Hepatocyte (in vitro differentiated cells): ENCODE results near the gene COQ8B. TPM values are rescaled to one million over a fixed set of nuclear protein-coding genes. Genes with fewer than 3 reads are reported as not detected.
A peak's percentile ranks its signal among the peaks of the same experiment; 100 is the strongest.

Source experiments
- DNase-seq: peaks from one replicate; pipeline ENCODE4 v3.0.0-alpha.2; 2016; ENCODE audit warnings: low spot score
- H2AFZ ChIP-seq: fragments of 200-600 bp; sonication (generic); 2 replicates; pipeline ENCODE4 v1.6.0; 2016; ENCODE audit warnings: antibody characterized with exemption, mild to moderate bottlenecking
- H3K27ac ChIP-seq: fragments of 200-600 bp; sonication (generic); 2 replicates; pipeline ENCODE4 v1.5.1; 2016; ENCODE audit warnings: mild to moderate bottlenecking
- H3K27me3 ChIP-seq: fragments of 200-600 bp; sonication (generic); 2 replicates; pipeline ENCODE4 v1.6.1; 2016
- H3K36me3 ChIP-seq: fragments of 200-600 bp; sonication (generic); replicated peaks from 2 replicates; pipeline ENCODE4 v1.5.1; 2016; ENCODE audit warnings: low read depth; ENCODE audit not compliant: insufficient read depth
- H3K4me1 ChIP-seq: fragments of 200-600 bp; sonication (generic); 2 replicates; pipeline ENCODE4 v1.5.1; 2016; ENCODE audit warnings: mild to moderate bottlenecking, moderate library complexity; ENCODE audit not compliant: insufficient read depth
- H3K4me2 ChIP-seq: fragments of 200-600 bp; sonication (generic); 2 replicates; pipeline ENCODE4 v1.6.0; 2016
- H3K4me3 ChIP-seq: fragments of 200-600 bp; sonication (generic); 2 replicates; pipeline ENCODE4 v1.5.1; 2016; ENCODE audit warnings: mild to moderate bottlenecking
- H3K79me2 ChIP-seq: fragments of 200-600 bp; sonication (generic); 2 replicates; pipeline ENCODE4 v1.6.0; 2017; ENCODE audit warnings: mild to moderate bottlenecking
- H3K9me2 ChIP-seq: fragments of 200-600 bp; sonication (generic); replicated peaks from 2 replicates; pipeline ENCODE4 v1.6.0; 2017; ENCODE audit warnings: mild to moderate bottlenecking; ENCODE audit not compliant: insufficient read depth
- H3K9me3 ChIP-seq: fragments of 200-600 bp; sonication (generic); 2 replicates; pipeline ENCODE4 v1.5.1; 2016; ENCODE audit warnings: low read depth, mild to moderate bottlenecking
- H4K20me1 ChIP-seq: fragments of 200-600 bp; sonication (generic); 2 replicates; pipeline ENCODE4 v1.6.0; 2016; ENCODE audit warnings: mild to moderate bottlenecking; ENCODE audit not compliant: insufficient read depth, poor library complexity, severe bottlenecking
- EZH2 ChIP-seq: fragments of 200-600 bp; sonication (generic); IDR thresholded peaks from 2 replicates; pipeline ENCODE4 v1.6.1; 2016; ENCODE audit warnings: antibody characterized with exemption, mild to moderate bottlenecking, borderline replicate concordance
- EZH2phosphoT487 ChIP-seq: fragments of 200-600 bp; sonication (generic); IDR thresholded peaks from one replicate; pipeline ENCODE4 v1.6.1; 2018; ENCODE audit warnings: antibody characterized with exemption, mild to moderate bottlenecking, low read depth, moderate library complexity; ENCODE audit not compliant: unreplicated experiment, severe bottlenecking
- WGBS: methylation state at CpG from one replicate; pipeline ENCODE4 v1.1.6; 2016; ENCODE audit warnings: low lambda C conversion rate; ENCODE audit errors: missing lambda C conversion rate; 5-methylcytosine and 5-hydroxymethylcytosine counted together
- polyA plus RNA-seq: library from polyadenylated mRNA; unstranded; fragments of >200 nt; fragmentation: Nextera tagmentation; extraction: Ambion mirVana; gene quantifications from 2 replicates; pipeline ENCODE4 v1.2.1, GENCODE V29; 2016
- total RNA-seq: library from RNA; depleted of rRNA; stranded (reverse); fragments of >200 nt; gene quantifications from 2 replicates; pipeline ENCODE4 v1.2.3, GENCODE V29; 2014
- TF ChIP-seq, protein P1 (sequence below): fragments of 200-600 bp; sonication (generic); IDR thresholded peaks from 2 replicates; pipeline ENCODE4 v1.5.1; 2016; ENCODE audit warnings: antibody characterized with exemption, mild to moderate bottlenecking; ENCODE audit not compliant: poor library complexity

COQ8B gene
- total and polyA plus RNA-seq, 2 experiments from 2014 or later, result 40.2 to 49.2 TPM

DNA sequence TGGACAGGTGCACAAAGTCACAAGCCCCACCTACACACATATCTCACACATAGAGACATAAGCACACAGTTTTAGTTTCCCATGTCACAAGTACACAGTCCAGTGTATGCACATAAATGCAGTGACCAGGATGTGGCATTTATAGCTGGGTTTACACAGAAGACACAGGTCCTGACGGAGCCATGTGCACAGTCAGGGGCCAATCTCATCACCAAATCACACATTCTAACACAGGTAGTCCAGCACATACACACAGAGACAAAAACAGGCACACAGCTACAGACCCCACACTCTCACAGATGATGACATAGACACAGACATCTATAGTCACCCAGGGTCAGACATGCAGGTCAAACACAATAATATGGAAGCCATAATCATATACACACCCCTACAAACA, 28.4 kb downstream of the COQ8B start:
- H3K36me3 ChIP-seq, result no peaks in the 10 kb centered on the region
- no peak overlapping the region for H3K27ac ChIP-seq
- 89% methylated on average over 1 of the region's 1 CpG for WGBS
- H4K20me1 ChIP-seq, result no peaks in the 10 kb centered on the region
- H3K27me3 ChIP-seq, result no peaks in the 10 kb centered on the region
- H3K9me2 ChIP-seq, result no peaks in the 10 kb centered on the region
- peaks cover 25% of the 10 kb centered on the region for H3K79me2 ChIP-seq
- peak overlapping the region; percentile 99 for H3K4me2 ChIP-seq
- no peak for DNase-seq
- H2AFZ ChIP-seq, result no peak overlapping the region
- TF ChIP-seq EZH2phosphoT487, result no peak
- TF ChIP-seq, protein P1, sequence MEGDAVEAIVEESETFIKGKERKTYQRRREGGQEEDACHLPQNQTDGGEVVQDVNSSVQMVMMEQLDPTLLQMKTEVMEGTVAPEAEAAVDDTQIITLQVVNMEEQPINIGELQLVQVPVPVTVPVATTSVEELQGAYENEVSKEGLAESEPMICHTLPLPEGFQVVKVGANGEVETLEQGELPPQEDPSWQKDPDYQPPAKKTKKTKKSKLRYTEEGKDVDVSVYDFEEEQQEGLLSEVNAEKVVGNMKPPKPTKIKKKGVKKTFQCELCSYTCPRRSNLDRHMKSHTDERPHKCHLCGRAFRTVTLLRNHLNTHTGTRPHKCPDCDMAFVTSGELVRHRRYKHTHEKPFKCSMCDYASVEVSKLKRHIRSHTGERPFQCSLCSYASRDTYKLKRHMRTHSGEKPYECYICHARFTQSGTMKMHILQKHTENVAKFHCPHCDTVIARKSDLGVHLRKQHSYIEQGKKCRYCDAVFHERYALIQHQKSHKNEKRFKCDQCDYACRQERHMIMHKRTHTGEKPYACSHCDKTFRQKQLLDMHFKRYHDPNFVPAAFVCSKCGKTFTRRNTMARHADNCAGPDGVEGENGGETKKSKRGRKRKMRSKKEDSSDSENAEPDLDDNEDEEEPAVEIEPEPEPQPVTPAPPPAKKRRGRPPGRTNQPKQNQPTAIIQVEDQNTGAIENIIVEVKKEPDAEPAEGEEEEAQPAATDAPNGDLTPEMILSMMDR, result no peak
- TF ChIP-seq EZH2, result no peak
- no peaks in the 10 kb centered on the region for H3K9me3 ChIP-seq
- H3K4me3 ChIP-seq, result no peak overlapping the region
- H3K4me1 ChIP-seq, result peaks cover 5% of the 10 kb centered on the region

DNA sequence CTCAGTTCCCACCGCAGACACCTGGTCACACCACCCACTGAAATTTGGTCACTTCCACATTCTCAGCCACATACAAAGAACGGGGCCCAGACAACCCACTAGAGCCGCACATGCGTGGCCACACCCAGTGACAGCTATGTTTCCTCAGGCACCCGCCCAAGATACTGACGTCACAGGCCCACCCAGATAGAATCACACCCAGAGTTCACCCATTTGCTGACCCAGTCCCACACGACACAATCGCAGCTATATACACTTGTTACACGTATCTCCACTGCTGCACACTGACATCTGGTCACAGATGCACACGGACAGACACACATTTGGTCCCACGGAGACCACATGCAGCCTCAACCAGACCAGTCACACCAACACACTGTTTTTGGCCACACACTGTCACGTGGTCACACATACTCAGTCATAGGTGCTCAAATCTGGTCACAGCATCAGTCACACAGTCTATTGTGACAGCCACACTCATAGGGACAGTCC, 29.1 kb downstream of the COQ8B start:
- no peak for DNase-seq

DNA sequence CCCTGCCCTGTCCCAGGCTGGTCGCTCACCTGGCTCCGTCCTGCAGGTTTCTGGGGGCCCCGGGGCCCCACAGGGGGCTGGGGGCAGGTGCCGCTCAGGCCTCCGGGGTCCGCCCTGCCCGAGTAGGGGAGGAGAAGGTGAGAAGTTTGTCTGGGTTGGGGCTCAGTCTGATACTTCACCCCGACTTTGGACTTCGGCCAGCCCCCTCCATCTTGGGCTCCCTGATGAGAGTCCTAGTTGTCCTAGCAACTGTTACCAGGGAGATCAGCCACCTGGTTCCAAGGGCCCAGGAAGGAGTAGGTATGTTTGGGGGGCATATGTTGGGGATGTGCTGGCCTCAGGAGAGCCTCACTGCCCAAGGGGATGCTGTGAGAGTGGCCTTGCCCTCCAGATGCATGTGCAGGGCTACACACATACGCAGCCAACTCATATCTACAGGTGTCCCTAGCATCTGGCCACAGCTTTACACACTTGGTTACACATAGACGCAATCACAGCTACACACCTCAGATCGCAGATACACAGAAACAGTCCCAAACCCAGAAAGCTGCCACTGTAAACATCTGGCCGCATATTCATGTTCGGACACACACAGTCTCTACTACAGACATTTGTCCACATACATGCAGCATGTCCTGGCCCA, 29.7 kb downstream of the COQ8B start:
- no peaks in the 10 kb centered on the region for H3K9me2 ChIP-seq
- no peak for DNase-seq
- H3K9me3 ChIP-seq, result no peaks in the 10 kb centered on the region
- WGBS, result 100% methylated on average over 11 of the region's 14 CpGs
- no peaks in the 10 kb centered on the region for H4K20me1 ChIP-seq
- no peak overlapping the region for H3K27ac ChIP-seq
- peaks cover 5% of the 10 kb centered on the region for H3K4me1 ChIP-seq
- H3K4me2 ChIP-seq, result no peak overlapping the region
- no peaks in the 10 kb centered on the region for H3K36me3 ChIP-seq
- no peaks in the 10 kb centered on the region for H3K27me3 ChIP-seq
- H3K4me3 ChIP-seq, result no peak overlapping the region
- H3K79me2 ChIP-seq, result peaks cover 25% of the 10 kb centered on the region
- TF ChIP-seq, protein P1, result no peak
- no peak for TF ChIP-seq EZH2
- TF ChIP-seq EZH2phosphoT487, result no peak
- H2AFZ ChIP-seq, result no peak overlapping the region

More for the DNA sequence above, 29.1 kb downstream of the COQ8B start:
- peaks cover 5% of the 10 kb centered on the region for H3K4me1 ChIP-seq
- H3K27ac ChIP-seq, result no peak overlapping the region
- H3K9me2 ChIP-seq, result no peaks in the 10 kb centered on the region
- no peak overlapping the region for H3K4me3 ChIP-seq
- H3K9me3 ChIP-seq, result no peaks in the 10 kb centered on the region
- H3K79me2 ChIP-seq, result peaks cover 25% of the 10 kb centered on the region
- no peak overlapping the region for H3K4me2 ChIP-seq
- 87% methylated on average over 12 of the region's 12 CpGs for WGBS
- TF ChIP-seq, protein P1, result no peak
- TF ChIP-seq EZH2, result no peak
- TF ChIP-seq EZH2phosphoT487, result no peak
- H4K20me1 ChIP-seq, result no peaks in the 10 kb centered on the region
- no peaks in the 10 kb centered on the region for H3K27me3 ChIP-seq
- H2AFZ ChIP-seq, result no peak overlapping the region
- no peaks in the 10 kb centered on the region for H3K36me3 ChIP-seq
